Neuron (in vitro differentiated cells): ENCODE results near the gene GNG14.
"Not testable (repeated sequence)": the region's sequence is repeated elsewhere in the genome, so short reads cannot be mapped to it uniquely, and the experiment has no call there.

Experiments
- H2AFZ ChIP-seq: one replicate; pipeline ENCODE4 v1.6.1; 2013; ENCODE audit warnings: low read depth, mild to moderate bottlenecking, inconsistent platforms, low read length, moderate library complexity
- H3K27me3 ChIP-seq: one replicate; pipeline ENCODE4 v1.6.1; 2013; ENCODE audit warnings: low read length; ENCODE audit not compliant: insufficient read depth
- H3K36me3 ChIP-seq: one replicate; pipeline ENCODE4 v1.6.1; 2013; ENCODE audit warnings: low read length; ENCODE audit not compliant: insufficient read depth
- H3K4me1 ChIP-seq: one replicate; pipeline ENCODE4 v1.6.1; 2013; ENCODE audit warnings: low read length; ENCODE audit not compliant: insufficient read depth
- H3K4me3 ChIP-seq: 2 replicates; pipeline ENCODE4 v1.5.1; 2013; ENCODE audit warnings: mild to moderate bottlenecking, low read length, moderate library complexity
- H3K9me3 ChIP-seq: one replicate; pipeline ENCODE4 v1.6.1; 2013; ENCODE audit warnings: low read length

The GNG14 gene

GRCh38 chr19:12694641-12695040 lies 6.8 kb downstream of the GNG14 start:
- no peaks in the 10 kb centered on the region for H3K27me3 ChIP-seq
- H3K4me3 ChIP-seq: no peak overlapping the region
- peaks cover 10% of the 10 kb centered on the region for H3K4me1 ChIP-seq
- H3K36me3 ChIP-seq: peaks cover 16% of the 10 kb centered on the region
- H2AFZ ChIP-seq: no peak overlapping the region
- H3K9me3 ChIP-seq: no peaks in the 10 kb centered on the region

- Histone ChIP-seq H3K4me1 (peaks cover 10% of the 10 kb centered on the region), H3K27me3 (no peaks in the 10 kb centered on the region), H3K36me3 (peaks cover 19% of the 10 kb centered on the region), H2AFZ (no peak overlapping the region), H3K9me3 (no peaks in the 10 kb centered on the region), H3K4me3 (peak overlapping the region; percentile 72)
Measured at GRCh38 chr19:12695096-12695495, 7.3 kb downstream of the GNG14 start.

GRCh38 chr19:12695514-12695913 lies 7.7 kb downstream of the GNG14 start:
- Histone ChIP-seq H3K9me3 (no peaks in the 10 kb centered on the region), H3K4me3 (peak overlapping the region; percentile 72), H3K4me1 (peaks cover 10% of the 10 kb centered on the region), H2AFZ (no peak overlapping the region), H3K27me3 (no peaks in the 10 kb centered on the region), H3K36me3 (peaks cover 22% of the 10 kb centered on the region)

- no peaks in the 10 kb centered on the region for H3K27me3 ChIP-seq
- peak overlapping the region; percentile 72 for H3K4me3 ChIP-seq
- H2AFZ ChIP-seq: peak overlapping the region; percentile 46
- H3K9me3 ChIP-seq: no peaks in the 10 kb centered on the region
- peaks cover 10% of the 10 kb centered on the region for H3K4me1 ChIP-seq
- H3K36me3 ChIP-seq: peaks cover 27% of the 10 kb centered on the region
Measured at GRCh38 chr19:12695997-12696365, 8.2 kb downstream of the GNG14 start.

GRCh38 chr19:12696366-12697335 lies 8.9 kb downstream of the GNG14 start, which contains the start of gene FBXW9:
Gene FBXW9, minus strand, starts transcription at chr19:12696631. Its CDS starts 50 bp downstream, at chr19:12696581.
- no peaks in the 10 kb centered on the region for H3K27me3 ChIP-seq
- peak within 1 kb of the TSS; percentile 72 for H3K4me3 ChIP-seq
- peaks cover 10% of the 10 kb centered on the region for H3K4me1 ChIP-seq
- peak within 1 kb of the TSS; percentile 46 for H2AFZ ChIP-seq
- H3K36me3 ChIP-seq: peaks cover 30% of the 10 kb centered on the region
- H3K9me3 ChIP-seq: no peaks in the 10 kb centered on the region

- H3K4me1 ChIP-seq, H2AFZ ChIP-seq, H3K27me3 ChIP-seq, H3K9me3 ChIP-seq: not testable (repeated sequence)
- H3K4me3 ChIP-seq: peak overlapping the region; percentile 72
- H3K36me3 ChIP-seq: peaks cover 37% of the 10 kb centered on the region
Measured at GRCh38 chr19:12697425-12697824, 9.6 kb downstream of the GNG14 start.

- peaks cover 10% of the 10 kb centered on the region for H3K4me1 ChIP-seq
- H3K27me3 ChIP-seq: no peaks in the 10 kb centered on the region
- H3K36me3 ChIP-seq: peaks cover 42% of the 10 kb centered on the region
- no peak overlapping the region for H2AFZ ChIP-seq
- no peak overlapping the region for H3K4me3 ChIP-seq
- no peaks in the 10 kb centered on the region for H3K9me3 ChIP-seq
Measured at GRCh38 chr19:12698138-12698537, 10.3 kb downstream of the GNG14 start.

- H3K4me3 ChIP-seq: no peak overlapping the region
- H3K4me1 ChIP-seq: no peaks in the 10 kb centered on the region
- no peak overlapping the region for H2AFZ ChIP-seq
- no peaks in the 10 kb centered on the region for H3K27me3 ChIP-seq
- H3K36me3 ChIP-seq: peaks cover 74% of the 10 kb centered on the region
- H3K9me3 ChIP-seq: no peaks in the 10 kb centered on the region
Measured at GRCh38 chr19:12701596-12702282, 13.9 kb downstream of the GNG14 start.

GRCh38 chr19:12703046-12703445 lies 15.2 kb downstream of the GNG14 start:
- no peak overlapping the region for H3K4me3 ChIP-seq
- H3K4me1 ChIP-seq: no peaks in the 10 kb centered on the region
- H3K36me3 ChIP-seq: peaks cover 79% of the 10 kb centered on the region
- H2AFZ ChIP-seq: no peak overlapping the region
- H3K9me3 ChIP-seq: no peaks in the 10 kb centered on the region
- H3K27me3 ChIP-seq: no peaks in the 10 kb centered on the region

- no peaks in the 10 kb centered on the region for H3K9me3 ChIP-seq
- peaks cover 86% of the 10 kb centered on the region for H3K36me3 ChIP-seq
- no peak overlapping the region for H3K4me3 ChIP-seq
- no peaks in the 10 kb centered on the region for H3K27me3 ChIP-seq
- no peak overlapping the region for H2AFZ ChIP-seq
- no peaks in the 10 kb centered on the region for H3K4me1 ChIP-seq
Measured at GRCh38 chr19:12705169-12705568, 17.4 kb downstream of the GNG14 start.

GRCh38 chr19:12705654-12706331 lies 18.0 kb downstream of the GNG14 start:
- Histone ChIP-seq H3K4me1 (no peaks in the 10 kb centered on the region), H3K9me3 (no peaks in the 10 kb centered on the region), H3K36me3 (peaks cover 87% of the 10 kb centered on the region), H2AFZ (no peak overlapping the region), H3K27me3 (no peaks in the 10 kb centered on the region), H3K4me3 (no peak overlapping the region)

GRCh38 chr19:12706332-12706718 lies 18.5 kb downstream of the GNG14 start:
- Histone ChIP-seq H3K4me3 (no peak overlapping the region), H3K36me3 (peaks cover 85% of the 10 kb centered on the region)

GRCh38 chr19:12708641-12709040 lies 20.8 kb downstream of the GNG14 start:
- no peak overlapping the region for H3K4me3 ChIP-seq
- no peaks in the 10 kb centered on the region for H3K4me1 ChIP-seq
- H3K27me3 ChIP-seq: no peaks in the 10 kb centered on the region
- no peaks in the 10 kb centered on the region for H3K9me3 ChIP-seq
- H2AFZ ChIP-seq: no peak overlapping the region
- peaks cover 79% of the 10 kb centered on the region for H3K36me3 ChIP-seq

More at GRCh38 chr19:12706332-12706718, 18.5 kb downstream of the GNG14 start:
- H3K9me3 ChIP-seq: no peaks in the 10 kb centered on the region
- H3K27me3 ChIP-seq: no peaks in the 10 kb centered on the region
- no peak overlapping the region for H2AFZ ChIP-seq
- H3K4me1 ChIP-seq: no peaks in the 10 kb centered on the region
